HepG2 (cell line): ENCODE data around the gene GMEB2. TPM values are rescaled to one million over a fixed set of nuclear protein-coding genes. Genes with fewer than 3 reads are reported as not detected.

Source experiments
- BORCS8-MEF2B ChIP-seq: sonication (generic); formaldehyde crosslinking; IDR thresholded peaks from 2 replicates; pipeline ENCODE4 v1.8.0; 2022; ENCODE audit warnings: mild to moderate bottlenecking, missing genetic modification reagents
- CBX5 ChIP-seq: sonication (generic); formaldehyde crosslinking; IDR thresholded peaks from 2 replicates; pipeline ENCODE4 v1.4.0; 2020; ENCODE audit warnings: missing genetic modification reagents, borderline replicate concordance
- NRL ChIP-seq: sonication (generic); formaldehyde crosslinking; IDR thresholded peaks from 2 replicates; pipeline ENCODE4 v1.5.0; 2020; ENCODE audit warnings: missing genetic modification reagents, mild to moderate bottlenecking, moderate library complexity, borderline replicate concordance
- RBAK ChIP-seq: sonication (generic); formaldehyde crosslinking; IDR thresholded peaks from 2 replicates; pipeline ENCODE4 v1.5.1; 2020; ENCODE audit warnings: mild to moderate bottlenecking, missing genetic modification reagents
- SIX1 ChIP-seq: sonication (generic); formaldehyde crosslinking; IDR thresholded peaks from 2 replicates; pipeline ENCODE4 v1.4.0; 2020; ENCODE audit warnings: missing genetic modification reagents, borderline replicate concordance
- SMAD3 ChIP-seq: sonication (generic); formaldehyde crosslinking; IDR thresholded peaks from 2 replicates; pipeline ENCODE4 v1.4.0; 2020; ENCODE audit warnings: missing genetic modification reagents
- ZKSCAN8 ChIP-seq: IDR thresholded peaks from 2 replicates; pipeline ENCODE4 v1.6.1; 2016; ENCODE audit warnings: borderline replicate concordance, missing genetic modification reagents, missing compliant biosample characterization
- ZNF225 ChIP-seq: sonication (generic); formaldehyde crosslinking; IDR thresholded peaks from 2 replicates; pipeline ENCODE4 v1.4.0; 2020; ENCODE audit warnings: mild to moderate bottlenecking, missing genetic modification reagents
- ZNF598 ChIP-seq: sonication (generic); formaldehyde crosslinking; IDR thresholded peaks from 2 replicates; pipeline ENCODE4 v1.5.1; 2020; ENCODE audit warnings: mild to moderate bottlenecking, missing genetic modification reagents, borderline replicate concordance
- ZSCAN21 ChIP-seq: sonication (generic); formaldehyde crosslinking; IDR thresholded peaks from 2 replicates; pipeline ENCODE4 v1.8.0; 2022; ENCODE audit warnings: mild to moderate bottlenecking, missing genetic modification reagents, moderate library complexity, borderline replicate concordance
- polyA plus RNA-seq, 8 experiments: library from polyadenylated mRNA; depleted of rRNA in 3 of 8; stranded (reverse) in 7 of 8; unstranded in 1 of 8; fragments of >200 nt; fragmentation: Illumina TruSeq in 4 of 8; extraction: Trizol in 4 of 8; gene quantifications; 2 replicates each; pipeline versions ENCODE4 v1.2.1 to v1.2.3, GENCODE V29; 2011 to 2016; ENCODE audit warnings: low read depth in 4 of 8, missing spikeins in 1 of 8, mixed read lengths in 1 of 8; ENCODE audit not compliant: insufficient read depth in 1 of 8
- total RNA-seq, 5 experiments: library from RNA; depleted of rRNA; stranded (reverse); fragments of >200 nt; fragmentation: Illumina TruSeq; extraction: Trizol; gene quantifications; 2 replicates each; pipeline ENCODE4 v1.2.3, GENCODE V29; 2016; ENCODE audit warnings: low read depth in 1 of 5
- TF ChIP-seq, protein P1 (sequence below): sonication (generic); formaldehyde crosslinking; IDR thresholded peaks from 2 replicates; pipeline ENCODE4 v1.4.0; 2020; ENCODE audit warnings: missing genetic modification reagents
- TF ChIP-seq, protein P2 (sequence below): sonication (generic); formaldehyde crosslinking; IDR thresholded peaks from 2 replicates; pipeline ENCODE4 v1.5.1; 2020; ENCODE audit warnings: mild to moderate bottlenecking, missing genetic modification reagents
- TF ChIP-seq, protein P3 (sequence below): sonication (generic); formaldehyde crosslinking; IDR thresholded peaks from 2 replicates; pipeline ENCODE4 v1.4.0; 2020; ENCODE audit warnings: missing genetic modification reagents
- TF ChIP-seq, protein P4 (sequence below): sonication (generic); formaldehyde crosslinking; IDR thresholded peaks from 2 replicates; pipeline ENCODE4 v1.4.0; 2020; ENCODE audit warnings: mild to moderate bottlenecking, missing genetic modification reagents
- TF ChIP-seq, protein P5 (sequence below): IDR thresholded peaks from 2 replicates; pipeline ENCODE4 v1.6.1; 2018; ENCODE audit warnings: missing genetic modification reagents, mild to moderate bottlenecking, missing compliant biosample characterization

The GMEB2 gene
- total and polyA plus RNA-seq, 2 of the 13 experiments (the other 11 are each of a cell fraction or from before 2014, with no cell fraction given): 10.6 to 12.4 TPM

DNA sequence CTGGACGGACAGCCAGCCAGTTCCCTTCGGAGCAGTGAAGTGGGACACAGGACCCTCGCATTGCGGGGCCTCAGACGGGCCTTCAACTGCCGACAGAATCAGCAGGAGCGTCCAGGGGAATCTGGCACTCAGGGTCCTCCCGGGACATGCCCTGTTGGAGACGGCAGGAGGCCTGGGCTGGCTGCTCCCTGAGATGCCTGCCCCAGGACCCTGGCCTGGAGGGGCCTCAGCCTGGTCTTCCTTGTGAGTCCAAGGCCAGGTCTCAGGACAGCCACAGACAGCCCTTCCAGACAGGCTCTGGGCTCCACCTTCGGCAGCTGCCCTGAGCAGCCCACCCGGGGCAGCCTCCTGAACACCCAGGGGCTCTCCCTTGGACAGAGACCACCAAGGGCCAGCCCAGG lies 38.3 kb downstream of the GMEB2 start (continued):
- TF ChIP-seq ZNF598 (CRISPR knock-in tag) (0 out of 2 replicates have a peak, but pooled peaks have one; percentile 39), ZSCAN21 (CRISPR knock-in tag) (no peak), NRL (CRISPR knock-in tag) (0 out of 2 replicates have a peak, but pooled peaks have one; percentile 55), SMAD3 (CRISPR knock-in tag) (no peak), SIX1 (CRISPR knock-in tag) (no peak), ZNF225 (CRISPR knock-in tag) (0 out of 2 replicates have a peak, but pooled peaks have one; percentile 17), RBAK (CRISPR knock-in tag) (no peak), BORCS8-MEF2B (CRISPR knock-in tag) (no peak), CBX5 (CRISPR knock-in tag) (no peak), ZKSCAN8 (no peak)
- TF ChIP-seq, protein P1, sequence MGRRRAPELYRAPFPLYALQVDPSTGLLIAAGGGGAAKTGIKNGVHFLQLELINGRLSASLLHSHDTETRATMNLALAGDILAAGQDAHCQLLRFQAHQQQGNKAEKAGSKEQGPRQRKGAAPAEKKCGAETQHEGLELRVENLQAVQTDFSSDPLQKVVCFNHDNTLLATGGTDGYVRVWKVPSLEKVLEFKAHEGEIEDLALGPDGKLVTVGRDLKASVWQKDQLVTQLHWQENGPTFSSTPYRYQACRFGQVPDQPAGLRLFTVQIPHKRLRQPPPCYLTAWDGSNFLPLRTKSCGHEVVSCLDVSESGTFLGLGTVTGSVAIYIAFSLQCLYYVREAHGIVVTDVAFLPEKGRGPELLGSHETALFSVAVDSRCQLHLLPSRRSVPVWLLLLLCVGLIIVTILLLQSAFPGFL (CRISPR knock-in tag): no peak
- TF ChIP-seq, protein P2, sequence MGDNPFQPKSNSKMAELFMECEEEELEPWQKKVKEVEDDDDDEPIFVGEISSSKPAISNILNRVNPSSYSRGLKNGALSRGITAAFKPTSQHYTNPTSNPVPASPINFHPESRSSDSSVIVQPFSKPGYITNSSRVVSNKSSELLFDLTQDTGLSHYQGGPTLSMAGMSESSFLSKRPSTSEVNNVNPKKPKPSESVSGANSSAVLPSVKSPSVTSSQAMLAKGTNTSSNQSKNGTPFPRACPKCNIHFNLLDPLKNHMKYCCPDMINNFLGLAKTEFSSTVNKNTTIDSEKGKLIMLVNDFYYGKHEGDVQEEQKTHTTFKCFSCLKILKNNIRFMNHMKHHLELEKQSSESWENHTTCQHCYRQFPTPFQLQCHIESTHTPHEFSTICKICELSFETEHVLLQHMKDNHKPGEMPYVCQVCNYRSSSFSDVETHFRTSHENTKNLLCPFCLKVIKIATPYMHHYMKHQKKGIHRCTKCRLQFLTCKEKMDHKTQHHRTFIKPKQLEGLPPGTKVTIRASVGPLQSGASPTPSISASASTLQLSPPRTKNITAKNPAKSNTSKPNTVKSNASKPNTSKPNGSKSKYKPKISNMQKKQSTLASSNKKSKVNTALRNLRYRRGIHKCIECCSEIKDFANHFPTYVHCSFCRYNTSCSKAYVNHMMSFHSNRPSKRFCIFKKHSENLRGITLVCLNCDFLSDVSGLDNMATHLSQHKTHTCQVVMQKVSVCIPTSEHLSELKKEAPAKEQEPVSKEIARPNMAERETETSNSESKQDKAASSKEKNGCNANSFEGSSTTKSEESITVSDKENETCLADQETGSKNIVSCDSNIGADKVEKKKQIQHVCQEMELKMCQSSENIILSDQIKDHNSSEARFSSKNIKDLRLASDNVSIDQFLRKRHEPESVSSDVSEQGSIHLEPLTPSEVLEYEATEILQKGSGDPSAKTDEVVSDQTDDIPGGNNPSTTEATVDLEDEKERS (CRISPR knock-in tag): no peak
- TF ChIP-seq, protein P3, sequence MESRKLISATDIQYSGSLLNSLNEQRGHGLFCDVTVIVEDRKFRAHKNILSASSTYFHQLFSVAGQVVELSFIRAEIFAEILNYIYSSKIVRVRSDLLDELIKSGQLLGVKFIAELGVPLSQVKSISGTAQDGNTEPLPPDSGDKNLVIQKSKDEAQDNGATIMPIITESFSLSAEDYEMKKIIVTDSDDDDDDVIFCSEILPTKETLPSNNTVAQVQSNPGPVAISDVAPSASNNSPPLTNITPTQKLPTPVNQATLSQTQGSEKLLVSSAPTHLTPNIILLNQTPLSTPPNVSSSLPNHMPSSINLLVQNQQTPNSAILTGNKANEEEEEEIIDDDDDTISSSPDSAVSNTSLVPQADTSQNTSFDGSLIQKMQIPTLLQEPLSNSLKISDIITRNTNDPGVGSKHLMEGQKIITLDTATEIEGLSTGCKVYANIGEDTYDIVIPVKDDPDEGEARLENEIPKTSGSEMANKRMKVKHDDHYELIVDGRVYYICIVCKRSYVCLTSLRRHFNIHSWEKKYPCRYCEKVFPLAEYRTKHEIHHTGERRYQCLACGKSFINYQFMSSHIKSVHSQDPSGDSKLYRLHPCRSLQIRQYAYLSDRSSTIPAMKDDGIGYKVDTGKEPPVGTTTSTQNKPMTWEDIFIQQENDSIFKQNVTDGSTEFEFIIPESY: no peak
- TF ChIP-seq, protein P4, sequence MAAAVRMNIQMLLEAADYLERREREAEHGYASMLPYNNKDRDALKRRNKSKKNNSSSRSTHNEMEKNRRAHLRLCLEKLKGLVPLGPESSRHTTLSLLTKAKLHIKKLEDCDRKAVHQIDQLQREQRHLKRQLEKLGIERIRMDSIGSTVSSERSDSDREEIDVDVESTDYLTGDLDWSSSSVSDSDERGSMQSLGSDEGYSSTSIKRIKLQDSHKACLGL (CRISPR knock-in tag): no peak
- TF ChIP-seq, protein P5, sequence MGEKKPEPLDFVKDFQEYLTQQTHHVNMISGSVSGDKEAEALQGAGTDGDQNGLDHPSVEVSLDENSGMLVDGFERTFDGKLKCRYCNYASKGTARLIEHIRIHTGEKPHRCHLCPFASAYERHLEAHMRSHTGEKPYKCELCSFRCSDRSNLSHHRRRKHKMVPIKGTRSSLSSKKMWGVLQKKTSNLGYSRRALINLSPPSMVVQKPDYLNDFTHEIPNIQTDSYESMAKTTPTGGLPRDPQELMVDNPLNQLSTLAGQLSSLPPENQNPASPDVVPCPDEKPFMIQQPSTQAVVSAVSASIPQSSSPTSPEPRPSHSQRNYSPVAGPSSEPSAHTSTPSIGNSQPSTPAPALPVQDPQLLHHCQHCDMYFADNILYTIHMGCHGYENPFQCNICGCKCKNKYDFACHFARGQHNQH (CRISPR knock-in tag): no peak
